Measurements from ENCODE around the gene CSNK2B.

CSNK2B gene

DNA sequence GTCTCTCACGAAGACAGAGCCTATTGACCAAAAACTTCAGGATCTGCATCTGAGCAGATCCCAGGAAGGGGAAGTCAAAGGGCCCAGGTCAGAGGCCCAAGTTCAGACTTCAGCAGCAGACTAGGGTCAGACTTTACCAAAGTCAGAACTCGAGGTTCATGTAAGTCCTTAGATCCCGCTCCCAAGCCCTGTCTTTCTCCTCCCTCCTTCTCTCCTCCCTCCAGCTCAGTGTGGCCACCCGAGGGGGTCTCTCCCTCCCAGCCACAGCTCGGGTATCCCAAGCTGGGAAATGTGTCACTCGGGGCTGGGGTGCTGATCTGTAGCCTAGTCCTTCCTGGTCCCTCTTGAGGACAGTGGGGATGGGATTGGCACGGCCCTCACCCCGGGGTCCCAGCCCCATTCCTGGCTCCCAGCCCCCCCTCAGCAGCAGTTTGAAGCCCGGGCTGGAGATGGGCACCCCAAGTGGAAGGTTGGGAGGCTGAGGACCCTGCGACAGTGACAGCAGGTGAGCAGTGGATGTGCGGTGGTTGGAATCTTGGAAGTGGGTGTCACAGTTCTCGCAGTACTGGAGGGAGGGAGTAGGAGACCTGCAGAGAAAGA lies 3.7 kb upstream of the CSNK2B start:
- no peak for DNase-seq

DNA sequence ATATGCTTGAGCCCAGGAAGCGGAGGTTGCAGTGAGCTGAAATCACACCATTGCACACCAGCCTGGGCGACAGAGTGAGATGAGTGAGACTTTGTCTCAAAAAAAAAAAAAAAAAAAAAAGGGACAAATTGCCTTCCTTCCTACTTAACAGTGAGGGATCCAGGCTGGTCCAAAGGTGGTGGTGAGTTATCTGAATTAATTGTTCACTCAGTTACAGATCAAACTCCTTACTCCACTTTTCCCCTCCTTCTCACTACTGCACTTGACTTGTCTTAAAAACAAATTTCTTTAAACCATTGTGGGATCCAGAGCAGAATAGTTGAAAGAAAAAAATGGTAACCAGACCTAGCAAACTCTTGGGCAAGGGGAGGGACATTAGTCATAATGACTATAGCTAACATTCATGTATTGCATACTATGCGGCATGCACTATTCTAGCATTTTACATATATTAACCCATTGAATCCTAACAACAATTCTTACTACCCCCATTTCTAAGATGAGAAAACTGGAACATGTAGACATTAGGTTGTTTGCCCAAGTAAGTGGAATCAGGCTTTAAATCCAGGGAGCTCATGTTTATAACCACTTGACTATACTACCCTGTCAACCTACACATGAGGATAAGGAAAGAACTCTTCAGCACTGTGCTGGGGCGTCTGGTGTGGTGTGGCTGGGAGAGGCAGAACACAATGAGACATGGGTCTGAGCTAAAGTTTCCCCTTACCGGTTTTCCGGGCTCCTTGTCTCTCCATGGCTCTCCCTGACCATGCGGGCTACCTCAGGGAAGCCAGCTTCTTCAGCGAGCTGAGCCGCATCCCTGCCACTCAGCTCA lies 2.5 kb upstream of the CSNK2B start:
- no peak for DNase-seq

DNA sequence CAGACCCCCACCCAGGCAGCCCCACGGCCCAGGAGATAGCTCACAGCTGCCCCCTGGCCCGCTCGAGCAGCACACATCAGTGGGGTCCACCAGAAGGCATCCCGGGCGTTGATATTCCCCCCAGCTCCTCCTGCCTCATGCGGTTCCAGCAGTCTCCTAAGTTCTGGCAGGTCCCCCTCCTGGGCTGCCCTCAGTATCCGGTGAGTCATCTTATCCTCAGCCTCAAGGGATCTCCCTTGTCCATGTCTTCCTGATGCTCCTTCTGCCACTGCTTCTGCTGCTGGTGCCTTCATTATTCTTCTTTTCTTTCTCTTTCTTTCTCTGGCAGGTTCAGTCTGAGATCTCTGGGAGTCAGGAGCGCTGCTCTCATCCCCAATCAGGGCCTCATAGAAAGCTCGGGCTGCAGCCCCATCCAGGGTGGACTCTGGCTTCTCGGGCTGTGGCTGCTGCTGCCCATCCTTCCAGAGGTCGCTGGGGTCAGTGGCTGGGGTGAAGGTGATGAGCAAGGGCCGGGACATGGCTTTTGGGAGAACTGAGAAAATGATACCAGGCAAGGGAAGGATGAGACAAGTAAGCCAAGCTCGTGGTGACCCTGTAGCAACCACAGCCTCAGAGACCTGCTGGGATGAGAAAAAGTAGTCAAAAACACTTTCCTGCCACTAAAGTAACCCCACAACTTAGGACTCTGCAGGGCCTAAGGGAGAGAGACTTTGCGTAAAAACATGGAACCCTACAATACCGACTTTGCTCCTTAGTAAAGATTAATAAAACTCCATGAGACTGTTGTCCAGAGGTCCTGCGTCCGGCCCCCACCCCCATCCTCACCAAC lies 1.7 kb upstream of the CSNK2B start:
- no peak for DNase-seq

DNA sequence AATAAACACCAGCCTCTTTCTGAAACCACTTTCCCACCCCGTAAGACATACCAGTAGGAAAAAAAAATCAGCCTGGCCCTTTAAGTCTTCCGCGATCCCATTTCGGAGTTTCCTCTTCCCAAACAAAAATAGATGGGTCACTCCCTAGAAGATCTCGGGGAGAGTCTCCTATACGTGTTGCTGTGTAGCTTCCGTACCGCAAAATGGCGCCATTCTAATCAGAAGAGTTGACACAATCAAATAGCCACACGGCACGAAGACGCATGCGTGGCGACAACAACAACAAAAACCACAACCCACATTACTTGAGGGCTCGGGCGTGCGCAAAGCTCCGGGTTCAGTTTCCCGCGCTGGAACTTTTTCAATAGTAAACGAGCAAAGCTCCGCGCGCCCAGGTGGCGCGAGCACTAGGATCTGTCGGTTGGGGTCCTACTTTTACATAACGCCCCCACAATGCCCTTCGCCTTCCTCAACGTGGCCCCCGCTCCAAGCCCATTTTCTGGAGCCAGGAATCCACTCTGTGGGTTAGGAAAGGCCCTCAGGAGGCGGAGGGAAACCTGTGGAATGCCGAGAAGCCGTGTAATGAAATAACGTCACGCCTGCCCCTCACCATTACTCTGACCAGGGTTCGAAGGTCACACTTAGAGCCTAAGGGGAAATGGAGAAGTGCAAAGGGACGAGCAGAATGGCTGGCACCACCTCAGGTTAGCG lies 935 bp upstream of the CSNK2B start, which contains the start of gene GPANK1:
Gene GPANK1, minus strand, starts transcription at position 208 of the 711 bp plus-strand sequence. CDS start 519 bp downstream, outside the sequence.
- DNase-seq = peak; percentile 88 to 94

DNA sequence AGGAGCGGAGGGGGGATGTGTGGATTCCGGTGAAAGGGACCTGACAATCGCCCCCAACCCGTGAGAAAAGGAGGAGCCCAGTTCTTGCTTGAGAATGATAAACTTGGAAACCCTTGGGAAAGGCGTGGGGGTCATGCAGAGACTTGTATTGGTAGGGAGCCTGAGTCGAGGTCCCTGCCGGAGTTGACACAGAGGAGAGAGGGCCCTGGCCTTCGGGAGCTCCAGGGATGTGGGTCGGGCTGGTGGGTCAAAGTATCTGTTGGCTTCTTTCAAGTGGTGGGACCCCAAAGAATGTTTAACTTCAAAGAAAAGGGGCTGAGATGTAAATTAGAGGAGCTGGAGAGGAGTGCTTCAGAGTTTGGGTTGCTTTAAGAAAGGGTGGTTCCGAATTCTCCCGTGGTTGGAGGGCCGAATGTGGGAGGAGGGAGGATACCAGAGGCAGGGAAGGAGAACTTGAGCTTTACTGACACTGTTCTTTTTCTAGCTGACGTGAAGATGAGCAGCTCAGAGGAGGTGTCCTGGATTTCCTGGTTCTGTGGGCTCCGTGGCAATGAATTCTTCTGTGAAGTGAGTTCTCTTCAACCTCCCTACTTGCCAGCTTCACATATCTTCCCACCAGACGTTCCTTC lies 571 bp downstream of the CSNK2B start:
- no peak for DNase-seq

DNA sequence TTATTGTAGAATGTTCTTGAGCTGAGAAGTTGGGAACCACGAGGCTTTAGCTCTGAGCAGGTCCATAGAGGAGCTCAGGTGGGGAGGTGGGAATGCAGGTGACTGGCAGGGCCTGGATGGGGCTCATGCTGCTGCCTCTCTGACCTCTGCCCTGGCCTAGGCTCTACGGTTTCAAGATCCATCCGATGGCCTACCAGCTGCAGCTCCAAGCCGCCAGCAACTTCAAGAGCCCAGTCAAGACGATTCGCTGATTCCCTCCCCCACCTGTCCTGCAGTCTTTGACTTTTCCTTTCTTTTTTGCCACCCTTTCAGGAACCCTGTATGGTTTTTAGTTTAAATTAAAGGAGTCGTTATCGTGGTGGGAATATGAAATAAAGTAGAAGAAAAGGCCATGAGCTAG lies 3.8 kb downstream of the CSNK2B start, which contains the start of gene LY6G5B:
Gene LY6G5B, plus strand, starts transcription at position 301 of the 400 bp plus-strand sequence. CDS start 975 bp downstream, outside the sequence.
- DNase-seq = no peak

DNA sequence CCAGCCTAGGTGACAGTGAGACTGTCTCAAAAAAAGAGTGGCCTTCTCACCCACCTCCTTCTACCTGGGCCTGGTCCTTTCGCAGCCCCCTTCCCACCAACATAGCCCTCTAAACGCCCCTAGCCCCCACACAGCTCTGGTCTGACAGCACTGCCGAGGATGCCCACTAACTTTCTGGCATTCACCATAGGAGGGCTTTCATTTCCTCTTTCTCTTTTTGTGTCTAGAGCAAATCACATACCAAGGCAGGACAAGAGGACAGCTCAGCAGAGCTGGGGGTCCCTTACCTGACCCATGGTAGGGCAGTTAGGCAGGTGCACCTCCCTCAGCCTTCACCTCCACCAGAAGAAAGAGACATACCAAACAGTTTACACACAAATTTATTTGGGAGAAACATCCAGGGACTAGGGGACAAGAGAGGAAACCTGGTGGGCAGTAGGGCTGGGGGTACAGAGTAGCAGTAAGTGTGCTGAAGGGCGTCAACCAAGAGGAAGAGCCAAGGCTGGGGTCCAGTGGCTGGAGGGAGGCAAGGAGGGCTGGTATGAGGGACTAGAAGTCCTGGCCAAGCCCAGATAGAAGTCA lies 10.5 kb downstream of the CSNK2B start:
- no peak for DNase-seq

DNA sequence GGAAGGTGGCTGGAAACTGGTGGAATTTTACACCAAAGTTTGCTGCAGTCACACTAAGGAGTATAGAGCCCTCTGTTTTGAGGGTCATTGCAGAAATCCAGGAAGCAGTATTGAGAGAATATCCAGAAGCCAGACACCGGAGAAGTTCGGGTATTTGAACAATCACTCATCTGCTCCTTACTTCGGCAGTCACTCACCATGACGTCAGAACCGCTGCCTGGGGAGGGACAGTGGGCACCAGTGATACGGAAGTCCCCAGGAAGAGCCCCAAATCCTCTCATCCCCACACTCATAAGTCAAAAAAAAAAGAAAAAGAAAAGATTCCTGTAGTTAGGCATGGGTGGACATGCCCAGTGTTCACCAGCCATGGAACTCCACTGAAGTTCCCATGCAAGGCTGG lies 11.0 kb downstream of the CSNK2B start:
- no peak for DNase-seq

DNA sequence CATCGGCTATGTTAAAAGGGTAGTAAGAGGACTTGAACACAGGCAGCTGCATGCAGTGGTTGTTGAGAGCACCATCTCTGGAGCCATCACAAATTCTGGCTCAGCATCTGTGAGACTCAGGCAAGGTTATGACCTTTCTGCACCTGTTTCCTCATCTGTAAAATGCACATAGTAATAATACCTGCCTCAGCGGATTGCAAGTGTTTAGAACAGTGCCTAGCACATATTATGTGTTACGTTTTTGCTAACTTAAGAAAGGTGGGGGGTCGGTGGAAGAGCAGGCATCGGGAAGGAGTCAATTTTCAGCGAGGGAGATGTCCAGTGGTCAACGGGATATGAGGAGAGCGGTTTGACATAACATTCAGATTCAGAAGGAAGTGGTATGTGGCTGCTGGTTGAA lies 12.1 kb downstream of the CSNK2B start:
- no peak for DNase-seq

DNA sequence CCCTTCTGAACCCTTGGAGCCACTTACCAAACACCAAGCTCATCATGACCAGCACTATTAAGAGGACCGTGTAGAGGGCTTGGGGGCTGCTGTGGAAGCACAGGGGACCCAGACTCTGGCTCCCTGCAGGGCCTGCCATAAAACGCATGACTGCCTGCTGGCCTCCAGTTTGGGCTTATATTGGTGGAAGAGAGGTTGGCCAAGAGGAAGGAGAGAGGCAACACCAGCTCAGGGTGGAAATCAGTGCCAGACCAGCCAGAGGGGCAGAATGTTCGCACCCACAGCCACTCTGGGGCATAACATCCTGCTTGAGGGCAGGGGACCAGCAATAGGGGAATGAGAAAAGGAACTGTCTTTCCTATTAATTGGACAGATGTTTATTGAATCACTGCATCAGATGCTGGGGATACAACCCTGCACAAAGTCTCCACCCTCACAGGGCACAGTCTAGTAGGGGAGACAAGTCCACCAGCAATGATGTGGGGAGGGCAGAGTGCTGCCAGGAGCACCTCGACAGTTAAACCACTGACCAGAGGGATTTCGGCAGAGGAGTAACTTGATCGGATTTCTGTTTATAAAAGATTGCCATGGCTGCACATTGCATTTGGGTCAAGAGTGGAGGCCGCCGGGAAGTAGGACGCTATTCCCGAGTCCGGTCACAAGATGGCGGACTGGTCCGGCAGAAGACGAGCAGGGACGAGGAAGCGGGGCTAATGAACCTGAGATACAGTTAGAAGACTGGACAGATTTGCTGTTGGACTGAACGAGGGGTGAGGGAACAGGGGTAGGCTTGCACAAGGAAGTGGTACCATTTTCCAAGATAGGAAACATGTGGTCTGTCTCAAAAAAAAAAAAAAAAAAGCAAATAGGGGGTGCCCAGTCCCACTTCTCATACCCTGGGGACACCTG lies 14.6 kb downstream of the CSNK2B start, which contains the start of gene LY6G5C:
Gene LY6G5C, minus strand, starts transcription at position 842 of the 909 bp plus-strand sequence. Its CDS starts 694 bp downstream, at position 148.
- DNase-seq = peak; percentile 66 to 85

DNA sequence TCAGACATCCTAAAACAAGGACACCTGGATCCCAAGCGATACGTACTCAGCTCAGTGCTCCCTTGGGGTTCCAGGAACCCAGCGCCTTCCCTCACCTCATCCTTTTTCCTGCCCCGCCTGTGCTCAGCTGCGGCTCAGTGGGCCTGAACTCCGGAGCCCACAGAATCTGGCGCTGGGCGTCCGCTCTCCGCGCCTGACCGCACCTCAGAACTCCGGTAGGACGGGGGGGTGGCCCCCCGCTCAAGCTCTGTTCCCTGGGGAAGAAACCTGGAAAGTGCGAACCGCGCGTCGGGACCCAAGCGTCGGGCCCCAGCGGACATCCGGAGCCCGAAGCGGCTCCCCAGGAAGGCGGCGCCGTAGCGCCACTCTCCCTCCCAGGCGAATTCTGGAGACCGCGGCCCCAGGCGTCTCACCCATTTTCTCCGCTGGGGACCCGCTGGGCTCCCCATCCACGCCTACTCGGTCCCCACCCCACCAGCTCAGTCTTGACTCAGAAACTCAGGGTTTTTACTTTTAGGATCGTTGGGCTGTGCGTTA lies 15.3 kb downstream of the CSNK2B start:
- peak; percentile 53 to 56 for DNase-seq

DNA sequence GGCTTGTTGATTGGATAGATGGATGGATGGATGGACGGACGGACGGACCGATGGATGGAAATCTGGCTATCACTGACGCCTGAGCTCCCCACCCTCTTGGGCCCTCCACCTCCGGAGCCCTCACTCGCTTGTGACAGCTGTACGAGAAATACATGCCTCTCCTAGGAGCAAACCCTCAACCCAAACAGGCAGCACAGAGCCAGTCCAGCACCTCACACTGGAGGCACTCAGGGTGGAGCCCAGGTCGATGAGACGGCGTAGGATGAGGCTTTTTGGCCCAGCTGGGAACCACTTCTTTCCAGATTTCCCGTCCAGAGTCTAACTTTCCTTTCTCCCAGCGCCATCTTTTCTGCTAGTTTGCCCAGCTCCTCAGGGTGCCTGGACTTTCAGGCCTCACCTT lies 17.7 kb downstream of the CSNK2B start:
- DNase-seq = no peak

DNA sequence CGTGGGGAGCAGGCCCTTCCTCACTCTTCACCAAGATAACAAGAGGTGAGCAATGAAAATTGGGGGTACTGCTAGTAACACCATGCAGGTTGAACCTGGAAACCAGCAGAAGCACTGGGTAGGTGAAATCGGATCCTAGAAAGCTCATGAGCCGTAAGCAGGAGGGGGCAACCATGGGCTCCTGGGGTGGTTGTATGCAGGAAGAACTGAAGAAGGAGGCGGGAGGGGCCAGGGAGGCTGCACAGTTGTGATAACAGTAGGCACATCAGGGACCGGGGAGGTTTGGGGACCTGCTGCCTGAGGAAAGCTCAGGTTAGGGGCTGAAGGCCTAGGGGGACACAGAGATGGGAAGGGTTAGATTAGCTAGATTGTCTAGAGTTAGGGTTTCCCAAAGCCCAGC lies 20.6 kb downstream of the CSNK2B start:
- DNase-seq = no peak

DNA sequence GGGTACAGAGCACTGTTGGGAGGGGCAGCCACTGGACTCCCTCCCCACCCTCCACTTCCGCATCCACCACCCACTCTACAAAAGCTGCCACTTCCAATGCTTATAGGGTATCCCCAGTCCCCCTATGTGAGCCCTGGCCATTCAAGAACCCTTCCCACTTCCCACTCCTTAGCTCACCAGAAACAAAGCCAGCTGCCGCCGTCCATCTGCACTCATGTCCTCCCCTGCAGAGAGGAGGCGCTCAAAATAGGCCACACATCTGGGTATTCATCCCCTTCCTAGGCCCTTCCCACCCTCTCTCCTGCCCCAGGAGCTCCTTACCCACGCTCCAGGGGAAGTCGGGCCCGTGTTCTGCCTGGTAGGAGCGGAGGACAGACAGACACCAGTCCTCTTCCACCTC lies 21.4 kb downstream of the CSNK2B start:
- DNase-seq = no peak

DNA sequence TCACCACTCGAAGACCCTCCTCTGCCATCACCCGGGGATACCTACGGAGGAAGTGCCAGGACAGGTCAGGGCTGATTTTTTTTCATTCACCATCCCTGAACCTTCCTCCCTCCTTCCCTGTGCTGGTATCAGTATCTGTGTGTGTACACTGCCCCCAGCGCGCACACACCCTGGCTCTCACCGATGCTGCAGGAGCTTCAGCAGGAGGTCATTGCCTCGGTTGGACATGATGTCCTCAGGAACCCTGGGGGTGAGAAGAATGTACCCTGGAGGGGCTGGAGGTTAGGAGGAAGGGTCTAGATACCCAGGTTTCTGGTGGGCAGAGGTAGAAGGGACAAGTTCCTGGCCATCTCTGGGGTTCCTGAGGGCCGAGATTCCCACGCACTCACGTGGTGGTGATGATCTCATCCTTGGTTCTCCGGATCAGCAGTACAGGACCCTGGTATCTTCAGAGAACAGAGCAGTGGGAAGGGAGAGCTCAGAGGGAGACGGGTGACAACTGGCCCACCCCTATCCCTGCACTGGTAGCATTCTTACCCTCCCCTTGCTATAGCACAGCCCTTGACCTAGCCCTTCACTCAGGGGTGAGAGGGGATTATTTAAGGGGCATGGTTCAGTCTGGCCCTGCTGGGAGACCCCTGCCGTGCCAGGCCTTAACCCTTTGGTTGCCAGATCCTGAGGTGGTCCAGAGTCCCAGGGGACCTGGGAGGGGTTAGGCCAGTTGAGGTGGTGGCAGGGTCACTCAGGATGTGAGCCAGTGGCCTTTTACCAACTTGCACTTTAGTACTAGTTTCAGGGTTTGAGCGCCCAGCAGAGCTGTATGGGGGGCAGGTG lies 22.2 kb downstream of the CSNK2B start:
- no peak for DNase-seq

DNA sequence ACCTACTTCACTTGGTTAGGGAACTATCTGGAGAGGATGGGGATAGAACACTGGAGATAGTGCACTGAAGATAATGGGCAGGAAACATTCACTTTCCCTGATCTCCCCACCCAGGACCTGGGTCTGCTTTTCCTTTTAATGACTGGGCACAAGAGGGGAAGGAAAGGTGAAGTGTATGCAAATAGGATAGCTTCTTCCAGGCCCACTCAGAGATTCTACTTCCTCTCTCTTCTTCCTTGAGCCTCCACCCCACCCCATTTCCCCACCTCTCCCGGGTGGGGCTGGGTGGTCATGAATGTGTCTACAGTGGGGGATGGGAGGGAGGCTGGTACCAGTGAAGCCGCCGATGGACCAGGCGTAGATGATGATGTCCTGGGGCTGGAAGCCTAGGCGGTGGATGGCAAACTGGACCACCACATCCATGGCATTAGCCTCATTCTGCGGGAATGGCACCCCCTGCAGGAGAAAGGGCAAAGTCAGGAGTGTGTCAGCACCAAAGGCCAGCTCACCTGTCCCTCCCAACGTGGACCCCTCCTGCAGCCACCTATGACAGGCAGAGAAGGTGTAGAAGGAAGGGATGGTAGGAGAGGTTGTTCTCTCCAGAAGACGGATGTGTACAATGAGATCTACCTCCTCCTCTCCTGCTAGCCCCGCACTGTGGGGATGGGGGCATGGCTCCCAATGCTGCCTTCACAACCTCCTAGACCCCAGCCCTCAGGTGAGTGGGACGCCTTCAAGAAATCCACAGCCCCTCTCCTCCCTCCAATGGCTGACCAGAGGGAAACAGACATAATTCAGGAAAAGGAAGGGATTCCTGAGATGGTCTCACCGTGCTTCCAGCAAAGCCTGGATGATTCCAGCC lies 23.6 kb downstream of the CSNK2B start:
- no peak for DNase-seq

DNA sequence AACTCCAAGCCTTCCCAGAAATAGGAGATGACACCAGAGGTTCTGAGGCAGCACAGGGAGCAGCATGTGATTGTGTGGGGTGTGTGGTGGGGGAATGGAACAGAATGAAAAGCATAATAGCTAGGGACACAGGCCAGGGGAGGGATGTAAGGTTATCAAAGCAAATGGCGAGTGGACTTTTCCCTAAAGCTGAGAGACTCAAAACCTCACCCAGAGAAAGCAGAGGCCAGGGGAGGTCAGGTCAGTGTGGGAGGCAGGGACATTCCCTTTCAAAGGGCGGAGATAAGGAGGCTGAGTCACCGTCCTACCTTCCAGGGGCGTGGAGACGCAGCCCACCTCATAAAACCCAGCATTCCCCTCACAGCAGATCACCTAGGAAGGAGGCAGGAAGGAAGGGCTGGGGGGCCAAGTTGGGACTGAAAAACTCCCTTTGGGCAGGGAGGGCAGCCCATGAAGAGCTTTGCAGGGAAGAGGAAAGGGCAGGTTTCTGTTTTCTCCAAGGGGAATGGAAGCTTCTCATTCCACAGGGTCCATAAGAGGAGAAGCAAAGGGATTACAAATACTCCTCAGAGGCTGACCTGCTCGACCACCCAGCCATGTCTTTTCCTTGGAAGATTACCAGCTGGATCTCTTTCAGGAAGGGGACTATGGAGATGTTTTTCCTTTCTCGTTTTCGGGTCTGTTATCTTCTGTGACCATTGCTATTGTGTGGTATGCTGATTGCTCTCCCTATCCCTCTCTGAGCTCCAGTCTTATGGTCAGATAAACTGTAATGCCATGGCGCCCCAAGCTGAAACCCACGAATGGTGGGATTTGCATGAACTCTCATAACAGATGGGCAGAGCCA lies 24.6 kb downstream of the CSNK2B start:
- DNase-seq = no peak
